GM18867 (cell line): ENCODE results near the gene ATR.

Experiments
- ATAC-seq: cut with Tn5 transposase; IDR thresholded peaks from one replicate; pipeline ENCODE4 v1.9.1; 2021; ENCODE audit warnings: mild to moderate bottlenecking, moderate library complexity; ENCODE audit not compliant: unreplicated experiment

ATR gene

DNA sequence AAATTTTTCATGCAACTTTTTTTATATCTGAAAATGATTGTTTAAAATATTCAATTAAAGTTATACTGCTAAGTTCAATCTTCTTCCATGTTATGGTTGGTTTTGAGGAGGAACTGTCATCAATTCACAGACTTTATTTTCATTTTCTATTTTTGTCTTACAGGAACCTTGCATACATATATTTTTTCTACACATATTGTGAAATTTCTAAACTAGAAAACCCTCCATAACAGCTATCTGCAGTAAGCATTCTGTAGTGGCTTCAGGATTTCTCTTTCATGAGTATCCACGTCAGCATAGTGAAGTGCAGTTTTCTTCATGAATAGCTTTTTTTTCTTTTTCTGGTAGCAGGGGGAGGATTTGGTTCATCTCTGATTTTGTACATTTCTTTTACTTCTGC lies 48.2 kb downstream of the ATR start:
- ATAC-seq: no peak

DNA sequence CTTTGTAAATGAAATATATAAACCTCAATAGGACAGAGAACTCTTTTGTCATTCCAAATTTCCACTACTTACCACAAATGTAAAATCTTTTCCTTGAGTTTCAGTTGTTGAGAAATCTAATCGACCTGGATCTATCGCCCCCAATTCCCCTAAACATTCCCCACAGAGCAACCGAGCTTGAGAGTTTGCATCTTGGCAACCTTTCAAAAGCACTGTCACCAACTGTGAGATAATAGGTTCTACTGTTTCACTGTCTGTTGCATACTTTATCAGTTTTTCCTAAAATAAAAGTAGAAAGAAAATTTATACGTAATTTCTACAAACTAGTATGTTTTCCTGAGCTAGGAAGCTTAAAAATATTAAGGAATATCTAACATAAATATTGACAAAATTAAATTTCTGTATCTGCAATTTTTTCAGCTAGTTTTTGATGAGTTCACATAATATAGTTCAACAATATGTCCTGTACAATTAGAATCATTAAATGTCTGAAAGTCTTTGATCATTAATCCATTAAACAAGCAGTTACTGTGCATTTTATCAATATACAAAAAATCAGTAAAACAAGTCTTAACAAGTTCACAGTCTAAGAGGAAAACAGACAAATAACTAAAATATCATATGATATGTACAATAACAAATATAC lies 54.5 kb downstream of the ATR start:
- no peak for ATAC-seq

DNA sequence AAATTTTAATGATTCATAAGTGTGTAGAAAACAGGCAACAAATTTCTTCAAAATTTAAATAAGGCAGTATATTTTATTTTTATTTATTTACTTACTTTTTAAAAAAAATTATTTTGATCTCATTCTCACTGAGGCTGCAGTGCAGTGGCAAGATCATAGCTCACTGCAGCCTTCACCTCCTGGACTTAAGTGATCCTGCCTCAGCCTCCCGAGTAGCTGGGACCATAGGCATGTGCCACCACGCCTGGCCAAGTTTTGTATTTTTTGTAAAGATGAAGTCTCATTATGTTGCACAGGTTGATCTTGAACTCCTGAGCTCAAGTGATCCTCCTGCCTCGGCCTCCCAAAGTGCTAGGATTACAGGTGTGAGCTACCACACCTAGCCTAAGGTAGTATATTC lies 69.5 kb downstream of the ATR start:
- ATAC-seq: no peak

DNA sequence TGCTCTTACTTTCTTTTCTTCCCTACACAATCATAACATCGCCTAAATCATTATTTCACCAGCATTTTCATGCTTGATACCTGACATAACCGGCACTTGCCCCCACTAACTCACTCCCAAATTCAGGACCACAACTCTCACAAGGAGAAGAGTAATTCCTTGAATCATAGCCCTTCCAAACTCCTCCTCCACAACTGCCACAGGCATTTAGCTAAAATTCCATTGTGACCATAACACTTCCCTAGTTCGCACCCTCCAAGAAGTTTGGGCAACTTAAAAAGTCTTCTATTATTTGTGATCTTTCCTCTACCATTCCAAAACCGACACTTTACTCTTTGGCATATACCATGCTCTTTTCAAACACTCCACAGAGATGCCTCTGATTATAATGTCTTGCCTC lies 71.3 kb downstream of the ATR start:
- no peak for ATAC-seq

- no peak for ATAC-seq
Measured at GRCh38 chr3:142502187-142502985, 76.1 kb downstream of the ATR start.

GRCh38 chr3:142501004-142501926 lies 77.3 kb downstream of the ATR start:
- no peak for ATAC-seq

GRCh38 chr3:142500211-142500610 lies 78.3 kb downstream of the ATR start:
- no peak for ATAC-seq

DNA sequence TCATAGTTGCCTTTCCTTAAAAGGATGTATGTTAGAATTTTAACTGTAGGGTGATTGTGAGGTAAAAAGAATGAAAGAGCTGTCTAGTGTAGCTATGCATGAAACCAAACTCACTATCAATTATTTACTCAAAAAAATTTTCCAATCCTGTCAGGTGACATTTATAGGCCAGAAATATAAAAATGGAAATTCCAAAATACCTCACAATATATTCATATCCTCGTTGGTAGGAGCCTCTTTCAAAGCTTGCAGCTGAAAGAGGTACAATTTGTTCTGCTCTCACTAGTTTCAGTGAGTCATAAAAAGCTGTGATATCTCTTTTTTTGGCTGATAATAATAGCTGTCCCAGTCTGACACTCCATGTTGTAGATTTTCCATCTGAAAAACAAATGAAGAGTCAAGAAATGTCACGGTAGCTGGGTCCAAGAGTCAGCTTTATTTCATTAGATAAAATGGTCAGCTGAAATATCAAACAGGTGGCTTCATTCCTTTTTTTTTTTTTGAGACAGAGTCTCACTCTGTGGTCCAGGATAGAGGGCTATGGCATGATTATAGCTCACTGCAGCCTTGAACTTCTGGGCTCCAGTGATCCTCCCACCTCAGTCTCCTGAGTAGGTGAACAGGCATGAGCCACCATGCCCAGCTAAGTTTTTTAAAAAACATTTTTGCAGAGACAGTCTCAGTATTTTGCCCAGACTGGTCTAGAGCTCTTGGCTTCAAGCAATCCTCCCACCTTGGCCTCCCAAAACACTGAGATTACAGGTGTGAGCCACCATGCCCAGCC lies 79.9 kb downstream of the ATR start:
- ATAC-seq: peak; percentile 45

GRCh38 chr3:142497729-142498128 lies 80.8 kb downstream of the ATR start:
- no peak for ATAC-seq

GRCh38 chr3:142495103-142495502 lies 83.4 kb downstream of the ATR start:
- ATAC-seq: no peak

GRCh38 chr3:142492184-142492583 lies 86.3 kb downstream of the ATR start:
- ATAC-seq: no peak

DNA sequence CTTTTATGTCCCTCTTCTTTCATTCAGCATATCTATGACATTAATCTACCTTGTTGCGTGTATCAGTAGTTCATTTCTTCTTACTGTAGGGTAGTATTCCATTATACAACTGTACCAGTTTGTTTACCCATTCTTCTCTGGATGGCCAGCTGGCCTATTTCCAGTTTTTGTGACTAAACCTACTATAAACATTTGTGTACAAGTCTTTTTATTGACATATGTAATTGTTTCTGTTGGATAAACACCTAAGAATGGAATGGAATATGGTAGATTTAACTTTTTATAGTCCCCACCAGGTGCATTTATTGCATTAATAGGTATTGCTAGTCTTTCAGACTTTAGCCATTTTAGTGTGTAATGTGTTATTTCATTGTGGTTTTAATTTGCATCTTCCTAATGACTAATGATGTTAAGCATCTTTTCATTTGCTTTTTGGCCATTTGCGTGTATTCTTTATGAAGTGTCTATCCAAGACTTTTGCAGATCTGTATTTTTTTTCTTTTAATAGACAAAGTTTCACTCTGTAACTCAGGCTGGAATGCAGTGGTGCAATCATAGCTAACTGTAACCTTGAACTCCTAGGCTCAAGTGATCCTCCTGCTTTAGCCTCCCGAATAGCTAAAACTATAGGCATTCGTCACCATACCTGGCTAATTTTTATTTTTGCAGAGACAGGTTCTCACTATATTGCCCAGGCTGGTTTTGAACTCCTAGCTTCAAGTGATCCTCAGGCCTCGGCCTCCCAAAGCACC lies 88.8 kb downstream of the ATR start:
- ATAC-seq: no peak

- no peak for ATAC-seq
Measured at GRCh38 chr3:142484912-142485435, 93.6 kb downstream of the ATR start.

GRCh38 chr3:142481196-142481595 lies 97.3 kb downstream of the ATR start:
- no peak for ATAC-seq

DNA sequence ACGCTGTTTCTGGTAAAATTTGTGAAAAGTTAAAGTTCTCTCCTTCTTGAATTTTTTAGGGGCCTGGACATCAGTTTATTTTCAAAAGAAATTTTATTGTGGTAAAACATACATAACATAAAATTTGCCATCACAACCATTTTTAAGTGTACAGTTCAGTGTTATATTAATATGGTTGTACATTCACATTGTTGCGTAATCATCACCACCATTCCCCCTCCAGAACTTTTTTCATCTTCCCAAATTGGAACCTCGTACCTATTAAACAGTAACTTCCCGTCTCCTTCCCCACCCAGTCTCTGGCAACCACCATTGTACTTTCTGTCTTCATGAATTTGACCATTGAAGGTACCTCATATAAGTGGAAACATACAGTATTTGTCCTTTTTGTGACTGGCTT lies 107.7 kb downstream of the ATR start:
- no peak for ATAC-seq

DNA sequence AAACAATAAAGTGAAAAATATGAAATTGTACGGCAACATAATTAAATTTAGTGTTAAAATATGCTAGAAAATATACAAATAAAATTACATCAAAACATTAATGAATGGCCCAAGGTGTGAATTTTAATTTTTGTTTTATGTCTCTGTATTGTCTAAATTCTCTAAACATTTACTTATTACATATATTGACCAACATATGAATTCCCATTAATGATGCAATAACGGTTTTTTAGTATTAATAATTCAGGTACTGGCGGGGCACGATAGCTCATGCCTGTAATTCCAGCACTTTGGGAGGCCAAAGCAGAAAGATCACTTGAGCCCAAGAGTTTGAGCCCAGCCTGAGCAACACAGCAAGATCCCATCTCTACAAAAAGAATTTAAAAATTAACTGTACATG lies 110.1 kb downstream of the ATR start:
- ATAC-seq: no peak

DNA sequence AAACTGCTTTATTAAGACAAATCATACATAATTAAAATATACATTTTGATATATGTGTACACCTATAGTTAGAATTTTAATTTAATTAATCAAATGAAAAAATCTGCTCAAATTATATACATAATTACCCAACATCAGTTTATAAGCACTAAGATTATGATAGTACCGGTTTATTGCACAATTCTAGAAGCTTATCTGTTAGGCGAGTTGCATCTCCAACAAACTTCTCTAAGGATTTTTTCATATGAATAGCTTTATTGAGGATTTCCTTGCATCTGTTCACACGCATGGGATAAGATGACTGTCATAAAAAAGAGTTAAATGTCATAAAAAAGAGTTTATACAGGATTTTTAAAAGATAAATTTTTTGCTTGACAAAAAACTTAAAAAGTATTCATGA lies 110.8 kb downstream of the ATR start:
- no peak for ATAC-seq

DNA sequence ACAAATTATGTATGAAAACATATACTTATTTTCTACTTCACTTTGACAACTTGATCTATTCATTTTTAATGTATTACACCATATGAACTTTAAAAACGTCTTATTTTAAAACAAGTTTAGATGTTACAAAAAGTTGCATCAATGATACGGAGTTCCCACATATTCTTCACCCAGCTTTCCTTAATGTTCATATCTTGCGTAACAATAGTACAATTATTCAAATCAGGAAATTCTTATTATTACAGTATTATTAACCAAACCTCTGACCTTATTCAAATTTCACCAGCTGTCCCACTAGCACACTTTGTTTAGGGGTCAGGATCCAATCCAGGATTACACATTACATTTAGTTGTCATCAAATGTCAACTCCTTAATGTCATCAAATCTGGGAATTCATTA lies 117.8 kb downstream of the ATR start:
- ATAC-seq: no peak

DNA sequence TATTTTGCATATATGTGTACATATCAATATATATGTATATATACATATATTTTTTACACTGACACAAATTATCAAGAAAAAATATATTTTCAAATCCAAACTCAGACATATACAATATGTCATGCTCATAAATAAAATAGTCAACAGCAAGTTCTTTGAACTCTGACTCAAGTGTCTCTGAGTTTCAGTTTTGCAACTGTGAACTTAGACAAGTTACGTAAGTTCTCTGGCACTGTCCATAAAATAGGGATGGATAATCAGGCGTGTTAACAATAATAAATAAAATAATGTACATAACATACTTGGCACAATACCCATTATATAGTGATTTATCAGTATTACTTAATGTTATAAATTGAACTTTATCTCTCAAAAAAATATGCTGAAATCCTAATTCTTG lies 118.6 kb downstream of the ATR start:
- ATAC-seq: no peak

DNA sequence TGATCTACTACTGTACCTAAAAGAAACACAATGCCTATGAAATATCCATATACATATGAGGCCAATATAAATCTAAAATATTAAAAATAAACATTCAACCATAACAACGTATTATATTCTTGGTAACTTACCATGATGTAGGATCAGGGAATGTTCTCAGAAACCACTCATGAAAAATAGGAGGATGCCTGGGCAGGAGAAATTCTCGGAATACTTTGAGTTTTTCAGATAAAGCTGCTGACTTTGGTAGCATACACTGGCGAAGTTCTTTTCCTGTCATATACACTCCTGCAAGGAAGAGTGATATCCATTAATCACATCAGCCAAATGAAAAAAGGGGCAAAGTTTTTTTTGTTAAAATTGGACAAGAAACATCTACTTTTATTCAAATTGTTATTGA lies 119.4 kb downstream of the ATR start:
- no peak for ATAC-seq
